ENCODE data around the gene CD44. TPM values are rescaled to one million over a fixed set of nuclear protein-coding genes. Genes with fewer than 3 reads are reported as not detected.

The CD44 gene
- total and polyA plus RNA-seq, 4 donors = 4.1 to 26.9 (median 14.6) TPM

DNA sequence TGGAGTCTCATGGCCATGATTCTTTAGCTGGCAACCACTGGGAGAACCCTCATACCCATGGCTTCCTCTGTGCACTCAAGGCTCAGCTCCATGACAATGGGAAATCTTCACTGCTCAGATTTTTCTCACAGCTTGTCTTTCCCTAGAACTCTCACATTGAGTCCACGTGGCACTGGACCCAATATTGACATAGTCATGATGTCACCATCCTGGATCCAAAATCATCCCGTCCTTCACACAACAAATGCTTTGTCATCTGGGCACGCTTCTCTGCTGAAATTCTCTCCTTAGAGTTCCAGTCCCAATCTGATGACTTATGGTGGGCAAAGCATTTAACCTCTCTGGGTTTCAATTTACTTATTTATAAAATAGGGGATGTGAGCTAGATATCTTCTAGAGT lies 37.7 kb upstream of the CD44 start:
- peak; percentile 79 for TF ChIP-seq FOXA1 (IDR thresholded peaks at IDR 0.05)
- TF ChIP-seq RXRA (IDR thresholded peaks at IDR 0.05) = peak in 1 of 2 donors; percentile 41
- TF ChIP-seq NR2F2 (IDR thresholded peaks at IDR 0.05) = no peak
- peak in 1 of 2 donors; percentile 55 for TF ChIP-seq HNF4A (conservative IDR thresholded peaks at IDR 0.05)
- TF ChIP-seq RAD21 (IDR thresholded peaks at IDR 0.05) = peak in 1 of 2 donors; percentile 24
- peak; percentile 88 for TF ChIP-seq FOXA2 (IDR thresholded peaks at IDR 0.05)
- peak in 1 of 2 donors; percentile 82 for TF ChIP-seq JUND (IDR thresholded peaks at IDR 0.05)
- TF ChIP-seq, protein P1, sequence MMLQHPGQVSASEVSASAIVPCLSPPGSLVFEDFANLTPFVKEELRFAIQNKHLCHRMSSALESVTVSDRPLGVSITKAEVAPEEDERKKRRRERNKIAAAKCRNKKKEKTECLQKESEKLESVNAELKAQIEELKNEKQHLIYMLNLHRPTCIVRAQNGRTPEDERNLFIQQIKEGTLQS (IDR thresholded peaks at IDR 0.05) = no peak
- WGBS = 39% methylated on average over 3 of the region's 3 CpGs
- no peak overlapping the region for H3K4me3 ChIP-seq (ENCODE audit: low read depth in 1 of 3, low read length in 3 of 3)
- no peaks in the 10 kb centered on the region for H3K9me3 ChIP-seq (ENCODE audit: control insufficient read depth in 4 of 4, low read length in 3 of 4)
- H3K4me1 ChIP-seq (ENCODE audit: control insufficient read depth in 4 of 4, insufficient read depth in 4 of 4, low read length in 3 of 4) = no peaks in the 10 kb centered on the region
- no peak for DNase-seq (ENCODE audit: low spot score)
- no peak overlapping the region for H3K27ac ChIP-seq (ENCODE audit: low read depth in 1 of 2, low read length in 2 of 2)
- no peaks in the 10 kb centered on the region for H3K36me3 ChIP-seq (ENCODE audit: control insufficient read depth in 4 of 4, insufficient read depth in 3 of 4, low read depth in 1 of 4, low read length in 3 of 4)
- H3K9ac ChIP-seq (ENCODE audit: low read depth in 1 of 2, low read length in 2 of 2) = no peak overlapping the region
- no peaks in the 10 kb centered on the region for H3K27me3 ChIP-seq (ENCODE audit: control insufficient read depth in 4 of 4, insufficient read depth in 4 of 4, low read length in 3 of 4)

DNA sequence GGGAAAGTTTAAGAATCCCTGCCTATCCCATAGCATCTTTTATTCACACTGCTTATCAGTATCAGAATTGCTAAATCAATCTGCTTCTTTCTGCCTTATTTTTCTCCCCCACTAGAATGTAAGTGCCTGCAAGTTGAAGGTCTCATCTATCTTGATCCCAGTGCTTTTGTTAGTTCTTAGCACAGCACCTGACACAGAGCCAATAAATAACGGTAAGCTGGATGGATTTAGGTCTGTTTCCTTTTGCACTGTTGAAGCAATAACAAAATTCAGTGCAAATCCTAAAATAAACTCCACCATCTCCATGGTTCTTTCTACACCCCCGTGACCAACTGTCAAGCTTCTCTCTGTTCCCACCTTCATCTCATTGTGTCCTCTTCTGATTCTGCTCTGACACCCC lies 36.7 kb upstream of the CD44 start:
- H3K27ac ChIP-seq (ENCODE audit: low read depth in 1 of 2, low read length in 2 of 2) = no peak overlapping the region
- no peak overlapping the region for H3K9ac ChIP-seq (ENCODE audit: low read depth in 1 of 2, low read length in 2 of 2)
- WGBS = 63% methylated on average over 2 of the region's 2 CpGs
- peak in 1 of 2 donors; percentile 58 for TF ChIP-seq HNF4A (conservative IDR thresholded peaks at IDR 0.05)
- TF ChIP-seq, protein P1 (IDR thresholded peaks at IDR 0.05) = no peak
- no peak for TF ChIP-seq RXRA (IDR thresholded peaks at IDR 0.05)
- TF ChIP-seq NR2F2 (IDR thresholded peaks at IDR 0.05) = no peak
- TF ChIP-seq FOXA2 (IDR thresholded peaks at IDR 0.05) = no peak
- TF ChIP-seq YY1 (IDR thresholded peaks at IDR 0.05) = no peak
- peak in 1 of 2 donors; percentile 5 for TF ChIP-seq RAD21 (IDR thresholded peaks at IDR 0.05)
- no peak for TF ChIP-seq SP1 (IDR thresholded peaks at IDR 0.05)
- DNase-seq (ENCODE audit: low spot score) = no peak
- H3K4me1 ChIP-seq (ENCODE audit: control insufficient read depth in 4 of 4, insufficient read depth in 4 of 4, low read length in 3 of 4) = no peaks in the 10 kb centered on the region
- H3K9me3 ChIP-seq (ENCODE audit: control insufficient read depth in 4 of 4, low read length in 3 of 4) = no peaks in the 10 kb centered on the region
- no peaks in the 10 kb centered on the region for H3K27me3 ChIP-seq (ENCODE audit: control insufficient read depth in 4 of 4, insufficient read depth in 4 of 4, low read length in 3 of 4)
- H3K36me3 ChIP-seq (ENCODE audit: control insufficient read depth in 4 of 4, insufficient read depth in 3 of 4, low read depth in 1 of 4, low read length in 3 of 4) = no peaks in the 10 kb centered on the region
- no peak overlapping the region for H3K4me3 ChIP-seq (ENCODE audit: low read depth in 1 of 3, low read length in 3 of 3)

DNA sequence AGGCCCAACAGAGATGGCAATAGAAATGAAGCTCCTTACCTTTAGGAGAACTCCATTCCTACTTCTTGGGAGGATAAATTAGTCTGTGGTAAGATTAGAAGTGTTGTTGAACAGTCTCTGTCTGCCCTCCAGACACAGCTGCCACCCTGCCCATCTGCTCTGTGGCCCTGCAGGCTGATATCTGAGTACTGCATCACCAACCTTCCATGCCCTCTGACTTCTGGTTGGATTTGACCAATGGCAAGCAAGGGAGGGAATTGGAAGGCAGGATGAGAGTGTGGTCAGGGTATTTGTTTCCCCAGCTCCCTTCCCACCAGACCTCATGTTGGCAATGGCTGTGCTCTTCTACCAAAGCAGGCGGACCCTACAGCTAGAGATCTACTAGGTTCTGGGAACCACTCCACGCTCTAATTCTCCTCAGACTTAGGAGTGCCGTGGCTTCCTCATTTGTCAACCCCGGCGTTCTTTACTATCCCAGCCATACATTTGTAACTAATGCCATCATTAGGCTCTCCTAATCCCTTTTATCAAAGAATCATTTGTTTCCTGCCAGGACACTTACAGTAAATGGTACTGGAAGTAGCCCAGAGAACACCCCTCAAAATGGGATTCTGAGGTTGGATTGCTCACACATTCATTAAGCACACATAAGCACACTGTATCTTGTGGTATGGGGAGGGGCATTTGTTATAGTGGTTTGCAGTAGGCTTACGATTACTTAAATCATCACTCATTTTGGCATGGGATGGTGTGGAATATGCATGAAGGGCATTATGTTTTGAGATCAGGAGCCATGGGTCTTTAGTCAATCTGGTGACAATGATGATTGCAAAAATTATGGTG lies 35.4 kb upstream of the CD44 start:
- no peak for DNase-seq (ENCODE audit: low spot score)
- Histone ChIP-seq H3K4me1 (ENCODE audit: control insufficient read depth in 4 of 4, insufficient read depth in 4 of 4, low read length in 3 of 4) (no peaks in the 10 kb centered on the region), H3K4me3 (ENCODE audit: low read depth in 1 of 3, low read length in 3 of 3) (no peak overlapping the region), H3K9me3 (ENCODE audit: control insufficient read depth in 4 of 4, low read length in 3 of 4) (no peaks in the 10 kb centered on the region), H3K9ac (ENCODE audit: low read depth in 1 of 2, low read length in 2 of 2) (no peak overlapping the region), H3K27ac (ENCODE audit: low read depth in 1 of 2, low read length in 2 of 2) (no peak overlapping the region), H3K27me3 (ENCODE audit: control insufficient read depth in 4 of 4, insufficient read depth in 4 of 4, low read length in 3 of 4) (no peaks in the 10 kb centered on the region), H3K36me3 (ENCODE audit: control insufficient read depth in 4 of 4, insufficient read depth in 3 of 4, low read depth in 1 of 4, low read length in 3 of 4) (no peaks in the 10 kb centered on the region)
- WGBS = 92% methylated on average over 6 of the region's 6 CpGs
- TF ChIP-seq EGR1 (IDR thresholded peaks at IDR 0.05; ENCODE audit: low read depth in 2 of 2) (no peak), TAF1 (conservative IDR thresholded peaks at IDR 0.05) (no peak), RXRA (IDR thresholded peaks at IDR 0.05) (no peak), GABPA (IDR thresholded peaks at IDR 0.05 in 1 of 2, conservative IDR thresholded peaks at IDR 0.05 in 1 of 2) (no peak), JUND (IDR thresholded peaks at IDR 0.05) (no peak), NR2F2 (IDR thresholded peaks at IDR 0.05) (no peak), FOXA2 (IDR thresholded peaks at IDR 0.05) (no peak), YY1 (IDR thresholded peaks at IDR 0.05) (no peak), HNF4A (conservative IDR thresholded peaks at IDR 0.05) (no peak)
- TF ChIP-seq, protein P2, sequence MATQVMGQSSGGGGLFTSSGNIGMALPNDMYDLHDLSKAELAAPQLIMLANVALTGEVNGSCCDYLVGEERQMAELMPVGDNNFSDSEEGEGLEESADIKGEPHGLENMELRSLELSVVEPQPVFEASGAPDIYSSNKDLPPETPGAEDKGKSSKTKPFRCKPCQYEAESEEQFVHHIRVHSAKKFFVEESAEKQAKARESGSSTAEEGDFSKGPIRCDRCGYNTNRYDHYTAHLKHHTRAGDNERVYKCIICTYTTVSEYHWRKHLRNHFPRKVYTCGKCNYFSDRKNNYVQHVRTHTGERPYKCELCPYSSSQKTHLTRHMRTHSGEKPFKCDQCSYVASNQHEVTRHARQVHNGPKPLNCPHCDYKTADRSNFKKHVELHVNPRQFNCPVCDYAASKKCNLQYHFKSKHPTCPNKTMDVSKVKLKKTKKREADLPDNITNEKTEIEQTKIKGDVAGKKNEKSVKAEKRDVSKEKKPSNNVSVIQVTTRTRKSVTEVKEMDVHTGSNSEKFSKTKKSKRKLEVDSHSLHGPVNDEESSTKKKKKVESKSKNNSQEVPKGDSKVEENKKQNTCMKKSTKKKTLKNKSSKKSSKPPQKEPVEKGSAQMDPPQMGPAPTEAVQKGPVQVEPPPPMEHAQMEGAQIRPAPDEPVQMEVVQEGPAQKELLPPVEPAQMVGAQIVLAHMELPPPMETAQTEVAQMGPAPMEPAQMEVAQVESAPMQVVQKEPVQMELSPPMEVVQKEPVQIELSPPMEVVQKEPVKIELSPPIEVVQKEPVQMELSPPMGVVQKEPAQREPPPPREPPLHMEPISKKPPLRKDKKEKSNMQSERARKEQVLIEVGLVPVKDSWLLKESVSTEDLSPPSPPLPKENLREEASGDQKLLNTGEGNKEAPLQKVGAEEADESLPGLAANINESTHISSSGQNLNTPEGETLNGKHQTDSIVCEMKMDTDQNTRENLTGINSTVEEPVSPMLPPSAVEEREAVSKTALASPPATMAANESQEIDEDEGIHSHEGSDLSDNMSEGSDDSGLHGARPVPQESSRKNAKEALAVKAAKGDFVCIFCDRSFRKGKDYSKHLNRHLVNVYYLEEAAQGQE (IDR thresholded peaks at IDR 0.05) = no peak
- TF ChIP-seq, protein P1 (IDR thresholded peaks at IDR 0.05) = no peak
- TF ChIP-seq, protein P3, sequence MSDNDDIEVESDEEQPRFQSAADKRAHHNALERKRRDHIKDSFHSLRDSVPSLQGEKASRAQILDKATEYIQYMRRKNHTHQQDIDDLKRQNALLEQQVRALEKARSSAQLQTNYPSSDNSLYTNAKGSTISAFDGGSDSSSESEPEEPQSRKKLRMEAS (IDR thresholded peaks at IDR 0.05) = no peak
